Measurements from ENCODE around the gene KIAA2012. TPM values are rescaled to one million over a fixed set of nuclear protein-coding genes. Genes with fewer than 3 reads are reported as not detected.

KIAA2012 gene
- total RNA-seq, 1 donor from 2014 or later, result not detected

GRCh38 chr2:202065876-202066275, 7.2 kb upstream of the KIAA2012 start:
- DNase-seq (no peak), ATAC-seq (ENCODE audit: low read depth) (no peak)
- no peaks in the 10 kb centered on the region for H3K9me3 Mint-ChIP-seq
- H3K36me3 Mint-ChIP-seq (ENCODE audit: low read depth), result no peaks in the 10 kb centered on the region
- ChIA-PET CTCF (no interaction called here), POLR2A (no interaction called here)
- intact Hi-C loops (cut with micrococcal nuclease), result no loop called here
- H3K4me3 Mint-ChIP-seq, result no peak overlapping the region
- no peaks in the 10 kb centered on the region for H3K4me1 Mint-ChIP-seq
- H3K27me3 Mint-ChIP-seq, result peaks cover 5% of the 10 kb centered on the region
- H3K27ac Mint-ChIP-seq, result no peak overlapping the region
- no peak for TF ChIP-seq CTCF (IDR thresholded peaks at IDR 0.05)

GRCh38 chr2:202066875-202067274, 6.2 kb upstream of the KIAA2012 start:
- no peak overlapping the region for H3K27ac Mint-ChIP-seq

DNA sequence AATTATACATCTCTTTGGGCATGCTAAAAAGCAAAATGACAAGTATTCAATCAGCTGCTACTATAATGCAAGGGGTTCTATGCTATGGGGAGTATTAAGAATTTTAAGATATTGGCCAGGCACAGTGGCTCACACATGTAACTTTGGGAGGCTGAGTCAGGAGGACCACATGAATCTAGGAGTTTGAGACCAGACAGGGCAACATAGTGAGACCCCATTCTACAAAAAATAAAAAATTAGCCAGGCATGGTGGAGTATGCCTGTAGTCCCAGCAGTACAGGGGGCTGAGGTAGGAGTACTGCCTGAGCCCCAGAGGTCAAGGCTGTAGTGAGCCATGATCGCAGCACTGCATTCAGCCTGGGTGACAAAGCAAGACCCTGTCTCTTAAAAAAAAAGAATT, 5.5 kb upstream of the KIAA2012 start:
- H3K4me3 Mint-ChIP-seq, result no peak overlapping the region
- intact Hi-C loops (cut with micrococcal nuclease), result no loop called here
- ATAC-seq (ENCODE audit: low read depth), result no peak
- H3K27ac Mint-ChIP-seq, result no peak overlapping the region
- DNase-seq, result no peak
- ChIA-PET POLR2A (no interaction called here), CTCF (no interaction called here)
- no peaks in the 10 kb centered on the region for H3K4me1 Mint-ChIP-seq
- peaks cover 5% of the 10 kb centered on the region for H3K27me3 Mint-ChIP-seq
- no peaks in the 10 kb centered on the region for H3K36me3 Mint-ChIP-seq (ENCODE audit: low read depth)
- H3K9me3 Mint-ChIP-seq, result no peaks in the 10 kb centered on the region
- no peak for TF ChIP-seq CTCF (IDR thresholded peaks at IDR 0.05)

More at GRCh38 chr2:202066875-202067274, 6.2 kb upstream of the KIAA2012 start:
- TF ChIP-seq CTCF (IDR thresholded peaks at IDR 0.05), result no peak
- Mint-ChIP-seq H3K4me1 (no peaks in the 10 kb centered on the region), H3K27me3 (peaks cover 5% of the 10 kb centered on the region), H3K9me3 (no peaks in the 10 kb centered on the region), H3K4me3 (no peak overlapping the region), H3K36me3 (ENCODE audit: low read depth) (no peaks in the 10 kb centered on the region)
- no peak for DNase-seq
- ChIA-PET CTCF (no interaction called here), POLR2A (no interaction called here)
- intact Hi-C loops (cut with micrococcal nuclease), result no loop called here
- no peak for ATAC-seq (ENCODE audit: low read depth)

- no peak for TF ChIP-seq CTCF (IDR thresholded peaks at IDR 0.05)
- intact Hi-C loops (cut with micrococcal nuclease), result no loop called here
- POLR2A ChIA-PET, result no interaction called here
- H3K27me3 Mint-ChIP-seq, result peaks cover 5% of the 10 kb centered on the region
- H3K36me3 Mint-ChIP-seq (ENCODE audit: low read depth), result no peaks in the 10 kb centered on the region
- H3K4me1 Mint-ChIP-seq, result no peaks in the 10 kb centered on the region
- no peak for DNase-seq
- no peak overlapping the region for H3K27ac Mint-ChIP-seq
- H3K4me3 Mint-ChIP-seq, result no peak overlapping the region
- H3K9me3 Mint-ChIP-seq, result no peaks in the 10 kb centered on the region
- CTCF ChIA-PET, result no interaction called here
- no peak for ATAC-seq (ENCODE audit: low read depth)
Measured at GRCh38 chr2:202069170-202070067, 3.6 kb upstream of the KIAA2012 start.

DNA sequence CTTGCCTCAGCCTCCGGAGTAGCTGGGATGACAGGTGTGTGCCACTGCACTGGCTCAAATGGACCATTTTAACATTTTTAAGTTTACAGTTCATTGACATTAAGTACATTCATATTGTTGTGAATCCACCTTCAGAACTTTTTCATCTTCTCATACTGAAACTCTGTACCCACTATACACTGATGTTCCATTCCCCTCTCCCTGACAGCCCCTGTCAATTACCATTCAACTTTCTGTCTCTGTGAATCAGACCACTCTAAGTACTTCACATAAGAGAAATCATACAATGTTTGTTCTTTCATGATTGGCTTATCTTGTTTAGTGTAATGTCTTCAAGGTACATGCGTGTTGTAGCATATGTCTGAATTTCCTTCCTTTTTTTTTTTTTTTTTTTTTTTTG, 1.9 kb upstream of the KIAA2012 start:
- Mint-ChIP-seq H3K27ac (no peak overlapping the region), H3K4me1 (no peaks in the 10 kb centered on the region), H3K27me3 (peaks cover 2% of the 10 kb centered on the region), H3K36me3 (ENCODE audit: low read depth) (no peaks in the 10 kb centered on the region), H3K4me3 (no peak overlapping the region), H3K9me3 (no peaks in the 10 kb centered on the region)
- intact Hi-C loops (cut with micrococcal nuclease), result no loop called here
- DNase-seq (no peak), ATAC-seq (ENCODE audit: low read depth) (no peak)
- POLR2A ChIA-PET, result no interaction called here
- TF ChIP-seq CTCF (IDR thresholded peaks at IDR 0.05), result no peak
- CTCF ChIA-PET, result no interaction called here

Measured in activated B cell treated with CpG ODN at 0.5 μM for 24 hours (primary cell).